Kidney (tissue), 14 donors: ENCODE data around the gene STXBP3. TPM values are rescaled to one million over a fixed set of nuclear protein-coding genes. Genes with fewer than 3 reads are reported as not detected.
A peak's percentile ranks its signal among the peaks of the same experiment; 100 is the strongest.

Source experiments
- DNase-seq, 5 donors: peaks; one replicate each; pipeline ENCODE4 v3.0.0-alpha.2; 2013 to 2020
- FAIRE-seq: peaks from 2 replicates; lab custom pipeline; 2012; peaks lifted over from hg19 to GRCh38; lab: Jason Lieb, UNC
- H3K27ac ChIP-seq, 2 donors: one replicate each; pipeline ENCODE4 v1.7.0; 2013; ENCODE audit warnings: low read depth in 2 of 2, low read length in 2 of 2, inconsistent platforms in 1 of 2
- H3K27me3 ChIP-seq: one replicate; pipeline ENCODE4 v1.7.1; 2013; ENCODE audit warnings: low read length, inconsistent platforms; ENCODE audit not compliant: control insufficient read depth, insufficient read depth
- H3K36me3 ChIP-seq, 3 donors: one replicate each; pipeline versions ENCODE4 v1.7.0 to v1.7.1; 2013; ENCODE audit warnings: low read length in 3 of 3, control low read depth in 1 of 3, inconsistent platforms in 1 of 3; ENCODE audit not compliant: insufficient read depth in 3 of 3, control insufficient read depth in 2 of 3
- H3K4me1 ChIP-seq, 3 donors: one replicate each; pipeline versions ENCODE4 v1.7.0 to v1.7.1; 2013; ENCODE audit warnings: low read length in 3 of 3, inconsistent platforms in 1 of 3, low read depth in 1 of 3; ENCODE audit not compliant: control insufficient read depth in 2 of 3, insufficient read depth in 2 of 3
- H3K4me3 ChIP-seq, 3 donors: one replicate each; pipeline versions ENCODE4 v1.7.0 to v1.8.1; 2013; ENCODE audit warnings: low read length in 3 of 3, control low read depth in 1 of 3, inconsistent platforms in 1 of 3
- H3K9ac ChIP-seq, 3 donors: one replicate each; pipeline versions ENCODE4 v1.7.0 to v1.7.1; 2013; ENCODE audit warnings: low read length in 3 of 3, control low read depth in 1 of 3, inconsistent platforms in 1 of 3
- H3K9me3 ChIP-seq, 3 donors: one replicate each; pipeline versions ENCODE4 v1.7.0 to v1.7.1; 2013; ENCODE audit warnings: low read length in 3 of 3, control low read depth in 1 of 3, inconsistent platforms in 1 of 3; ENCODE audit not compliant: control insufficient read depth in 2 of 3, insufficient read depth in 1 of 3
- CTCF ChIP-seq: IDR thresholded peaks from 3 replicates; pipeline ENCODE4 v1.5.1; 2012; ENCODE audit warnings: mild to moderate bottlenecking, moderate library complexity, borderline replicate concordance; ENCODE audit not compliant: insufficient read depth; ENCODE audit errors: extremely low read depth
- intact Hi-C: fragments of 100-400 bp; cut with DNase I; formaldehyde crosslinking; loops from one replicate; pipeline ENCODE4 v1.11.1; 2022
- polyA plus RNA-seq: library from polyadenylated mRNA; stranded (reverse); fragments of 350-450 nt; fragmentation: Illumina TruSeq; extraction: RNeasy Lipid Tissue Mini Kit (QIAGEN cat#74804); gene quantifications from one replicate; pipeline ENCODE4 v1.2.3, GENCODE V29; 2014; ENCODE audit warnings: low read depth, low replicate concordance; ENCODE audit not compliant: insufficient read depth
- total RNA-seq: library from RNA; stranded (reverse); fragmentation: NEBNext Ultra II Directional; extraction: Animal tissue kit (Norgen Biotek cat#: 25700); gene quantifications from one replicate; pipeline ENCODE4 v1.2.1, GENCODE V29; 2021
- donor health status: control.
- donor health status: control.
- donor health status: control.
- donor health status: control.
- donor health status: control.
- donor health status: DM: yes; HTN: yes; CAD: no.
- donor health status: Normal renal cell carcinoma (clear cell type).

The STXBP3 gene
- total and polyA plus RNA-seq, 2 donors from 2014 or later: 26.0 to 61.4 TPM

- intact Hi-C loops: no loop called here
- FAIRE-seq: no peak
Observed at GRCh38 chr1:108854221-108855019, 107.9 kb downstream of the STXBP3 start.

GRCh38 chr1:108856994-108857393, 110.5 kb downstream of the STXBP3 start, which contains the start of gene AKNAD1:
TSS of gene AKNAD1 (minus strand) at chr1:108857094. CDS start at chr1:108852664, 4,430 bp downstream.
- Histone ChIP-seq H3K27me3 (no peaks in the 10 kb centered on the region), H3K27ac (no peak within 1 kb of the TSS), H3K9ac (no peak within 1 kb of the TSS), H3K4me3 (no peak within 1 kb of the TSS), H3K9me3 (no peaks in the 10 kb centered on the region), H3K36me3 (no peaks in the 10 kb centered on the region), H3K4me1 (no peaks in the 10 kb centered on the region)
- no peak for DNase-seq
- intact Hi-C loops: no loop called here
- FAIRE-seq: no peak
- no peak for TF ChIP-seq CTCF

More at GRCh38 chr1:108854221-108855019, 107.9 kb downstream of the STXBP3 start:
- Histone ChIP-seq H3K27ac (no peak overlapping the region), H3K9ac (no peak overlapping the region), H3K9me3 (no peaks in the 10 kb centered on the region), H3K36me3 (no peaks in the 10 kb centered on the region), H3K4me1 (no peaks in the 10 kb centered on the region), H3K4me3 (no peak overlapping the region), H3K27me3 (no peaks in the 10 kb centered on the region)
- no peak for TF ChIP-seq CTCF
- DNase-seq: no peak

- Histone ChIP-seq H3K4me3 (no peak overlapping the region), H3K9ac (no peak overlapping the region), H3K4me1 (no peaks in the 10 kb centered on the region), H3K27me3 (no peaks in the 10 kb centered on the region), H3K36me3 (no peaks in the 10 kb centered on the region), H3K27ac (no peak overlapping the region), H3K9me3 (no peaks in the 10 kb centered on the region)
- peak in 1 of 5 donors; percentile 53 for DNase-seq
- TF ChIP-seq CTCF: no peak
- FAIRE-seq: no peak
- intact Hi-C loops: no loop called here
Observed at GRCh38 chr1:108858230-108858950, 111.9 kb downstream of the STXBP3 start.

Other genes starting within 250 kb of the STXBP3 start
- 8.3 TPM for gene EEIG2, start 186.6 kb upstream of the STXBP3 start, total RNA-seq
- 1.7 TPM for gene EEIG2, start 186.6 kb upstream of the STXBP3 start, polyA plus RNA-seq
- 5.2 TPM for gene HENMT1, start 85.6 kb upstream of the STXBP3 start, total RNA-seq
- 3.1 TPM for gene HENMT1, start 85.6 kb upstream of the STXBP3 start, polyA plus RNA-seq
- 37.6 TPM for gene PRPF38B, start 54.4 kb upstream of the STXBP3 start, total RNA-seq
- 15.9 TPM for gene PRPF38B, start 54.4 kb upstream of the STXBP3 start, polyA plus RNA-seq
- not detected for gene FNDC7, start 33.8 kb upstream of the STXBP3 start, total RNA-seq
- gene FNDC7, start 33.8 kb upstream of the STXBP3 start, polyA plus RNA-seq: not detected
- gene AKNAD1, start 110.4 kb downstream of the STXBP3 start, total RNA-seq: not detected
- not detected for gene AKNAD1, start 110.4 kb downstream of the STXBP3 start, polyA plus RNA-seq
- 3.1 TPM for gene GPSM2, start 130.3 kb downstream of the STXBP3 start, total RNA-seq
- gene GPSM2, start 130.3 kb downstream of the STXBP3 start, polyA plus RNA-seq: 2.2 TPM
- gene CLCC1, start 216.8 kb downstream of the STXBP3 start, total RNA-seq: 32.1 TPM
- 10.7 TPM for gene CLCC1, start 216.8 kb downstream of the STXBP3 start, polyA plus RNA-seq